ENCODE results near the gene HMOX2.

Gene HMOX2

GRCh38 chr16:4505356-4506147 is 29.4 kb downstream of the HMOX2 start:
- peak; percentile 54 for DNase-seq (ENCODE audit: low read depth, low spot score)

GRCh38 chr16:4506450-4506849 is 30.3 kb downstream of the HMOX2 start:
- DNase-seq (ENCODE audit: low read depth, low spot score), result peak; percentile 23

DNA sequence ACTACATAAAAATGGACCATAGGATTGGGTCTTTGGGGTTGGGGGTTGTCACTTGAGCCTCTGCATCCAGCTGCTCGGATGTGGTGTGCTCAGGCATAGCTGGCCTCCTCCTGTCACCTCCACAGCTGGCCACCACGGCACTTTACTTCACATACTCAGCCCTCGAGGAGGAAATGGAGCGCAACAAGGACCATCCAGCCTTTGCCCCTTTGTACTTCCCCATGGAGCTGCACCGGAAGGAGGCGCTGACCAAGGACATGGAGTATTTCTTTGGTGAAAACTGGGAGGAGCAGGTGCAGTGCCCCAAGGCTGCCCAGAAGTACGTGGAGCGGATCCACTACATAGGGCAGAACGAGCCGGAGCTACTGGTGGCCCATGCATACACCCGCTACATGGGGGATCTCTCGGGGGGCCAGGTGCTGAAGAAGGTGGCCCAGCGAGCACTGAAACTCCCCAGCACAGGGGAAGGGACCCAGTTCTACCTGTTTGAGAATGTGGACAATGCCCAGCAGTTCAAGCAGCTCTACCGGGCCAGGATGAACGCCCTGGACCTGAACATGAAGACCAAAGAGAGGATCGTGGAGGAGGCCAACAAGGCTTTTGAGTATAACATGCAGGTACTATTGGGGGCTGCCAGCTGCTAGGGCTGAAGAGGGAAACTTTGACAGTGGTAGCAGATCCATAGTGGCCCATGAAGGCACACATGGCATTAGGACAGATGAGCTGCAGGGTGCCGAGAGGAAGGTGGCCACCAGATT is 31.6 kb downstream of the HMOX2 start:
- DNase-seq (ENCODE audit: low read depth, low spot score), result no peak

- DNase-seq (ENCODE audit: low read depth, low spot score), result no peak
Measured at GRCh38 chr16:4508806-4509205, 32.6 kb downstream of the HMOX2 start.

GRCh38 chr16:4509420-4509819 is 33.2 kb downstream of the HMOX2 start:
- no peak for DNase-seq (ENCODE audit: low read depth, low spot score)

DNA sequence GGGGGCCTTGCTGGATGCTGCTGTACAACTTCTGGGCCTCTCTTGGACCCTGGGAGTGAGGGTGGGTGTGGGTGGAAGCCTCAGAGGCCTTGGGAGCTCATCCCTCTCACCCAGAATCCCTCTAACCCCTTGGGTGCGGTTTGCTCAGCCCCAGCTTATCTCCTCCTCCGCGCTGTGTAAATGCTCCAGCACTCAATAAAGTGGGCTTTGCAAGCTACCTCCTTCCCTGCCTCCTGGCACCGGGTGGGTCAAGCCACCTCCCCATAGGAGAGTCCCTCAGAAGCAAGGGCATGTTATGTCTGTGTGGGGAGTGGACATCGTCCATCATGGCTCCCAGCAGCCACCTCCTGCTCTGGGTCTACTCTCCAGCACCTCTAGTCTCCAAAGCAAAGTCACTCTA is 33.9 kb downstream of the HMOX2 start:
- DNase-seq (ENCODE audit: low read depth, low spot score), result no peak

- DNase-seq (ENCODE audit: low read depth, low spot score), result no peak
Measured at GRCh38 chr16:4510747-4511426, 34.7 kb downstream of the HMOX2 start.

GRCh38 chr16:4511441-4512082 is 35.4 kb downstream of the HMOX2 start:
- DNase-seq (ENCODE audit: low read depth, low spot score), result no peak

GRCh38 chr16:4512473-4512872 is 36.3 kb downstream of the HMOX2 start:
- no peak for DNase-seq (ENCODE audit: low read depth, low spot score)

GRCh38 chr16:4513086-4513860 is 37.1 kb downstream of the HMOX2 start:
- DNase-seq (ENCODE audit: low read depth, low spot score), result no peak

DNA sequence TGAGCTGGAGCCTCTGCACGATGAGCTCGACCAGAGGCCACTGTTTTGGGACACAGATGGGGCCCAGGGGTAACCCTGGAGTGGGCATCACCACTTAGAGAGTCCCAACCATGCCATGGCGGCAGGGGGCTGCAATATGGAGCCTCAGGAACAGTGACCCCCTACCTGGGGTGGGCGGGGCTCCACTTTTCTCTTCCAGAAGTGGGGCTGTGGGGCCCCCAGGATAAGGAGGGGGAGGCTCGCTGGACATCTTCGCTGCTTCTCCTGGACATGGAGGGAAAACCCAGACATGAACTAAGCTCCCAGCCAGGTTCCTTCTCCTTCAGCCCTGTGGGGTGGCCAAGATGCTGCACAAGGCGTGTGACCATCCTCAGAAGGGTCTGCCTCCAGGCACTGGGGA is 37.7 kb downstream of the HMOX2 start:
- DNase-seq (ENCODE audit: low read depth, low spot score), result no peak

DNA sequence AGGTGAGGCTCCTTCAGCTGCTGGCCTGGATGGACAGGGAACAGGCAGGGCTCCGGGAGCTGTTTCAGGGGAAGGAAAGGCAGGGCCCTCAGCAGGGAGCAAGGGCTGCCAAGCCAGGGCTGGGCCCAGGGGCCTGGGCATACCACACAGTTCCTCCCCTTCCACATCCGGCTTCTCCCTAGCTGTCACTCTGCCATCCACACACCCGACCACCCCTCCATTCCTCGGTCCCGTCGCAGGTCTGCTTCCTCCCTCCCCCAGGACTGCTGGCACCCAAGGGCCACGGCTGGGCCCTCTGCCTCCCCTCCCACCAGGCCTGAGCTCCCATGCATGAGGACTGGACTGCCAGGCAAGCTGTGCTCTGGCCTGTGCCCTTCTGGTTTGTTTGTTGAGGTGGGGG is 38.4 kb downstream of the HMOX2 start:
- DNase-seq (ENCODE audit: low read depth, low spot score), result no peak

DNA sequence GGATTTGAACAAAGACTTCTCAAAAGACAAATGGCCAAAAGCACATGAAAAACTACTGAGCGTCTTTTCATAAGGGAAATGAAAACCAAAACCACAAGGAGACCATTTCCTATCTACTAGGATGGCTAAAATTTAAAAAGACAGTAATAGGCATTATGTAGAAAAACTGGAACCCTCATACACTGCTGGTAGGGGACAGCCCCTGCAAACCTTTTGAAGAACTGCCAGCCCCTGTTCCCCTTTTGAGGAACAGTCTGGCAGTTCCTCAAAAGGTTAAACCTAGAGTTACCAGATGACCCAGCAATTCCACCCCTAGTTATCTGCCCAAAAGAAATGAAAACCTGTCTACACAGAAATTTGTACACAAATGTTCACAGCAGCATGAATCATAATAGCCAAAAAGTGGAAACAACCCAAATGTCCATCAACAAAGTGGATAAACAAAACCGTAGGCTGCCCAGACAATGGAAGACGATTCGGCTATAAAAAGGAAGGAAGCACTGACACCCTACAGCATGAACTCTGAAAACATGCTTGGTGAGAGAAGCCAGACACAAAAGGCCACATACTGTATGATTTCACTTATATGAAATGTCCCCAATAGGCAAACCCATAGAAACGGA is 39.5 kb downstream of the HMOX2 start:
- no peak for DNase-seq (ENCODE audit: low read depth, low spot score)

GRCh38 chr16:4517812-4518680 is 41.8 kb downstream of the HMOX2 start:
- DNase-seq (ENCODE audit: low read depth, low spot score), result no peak

DNA sequence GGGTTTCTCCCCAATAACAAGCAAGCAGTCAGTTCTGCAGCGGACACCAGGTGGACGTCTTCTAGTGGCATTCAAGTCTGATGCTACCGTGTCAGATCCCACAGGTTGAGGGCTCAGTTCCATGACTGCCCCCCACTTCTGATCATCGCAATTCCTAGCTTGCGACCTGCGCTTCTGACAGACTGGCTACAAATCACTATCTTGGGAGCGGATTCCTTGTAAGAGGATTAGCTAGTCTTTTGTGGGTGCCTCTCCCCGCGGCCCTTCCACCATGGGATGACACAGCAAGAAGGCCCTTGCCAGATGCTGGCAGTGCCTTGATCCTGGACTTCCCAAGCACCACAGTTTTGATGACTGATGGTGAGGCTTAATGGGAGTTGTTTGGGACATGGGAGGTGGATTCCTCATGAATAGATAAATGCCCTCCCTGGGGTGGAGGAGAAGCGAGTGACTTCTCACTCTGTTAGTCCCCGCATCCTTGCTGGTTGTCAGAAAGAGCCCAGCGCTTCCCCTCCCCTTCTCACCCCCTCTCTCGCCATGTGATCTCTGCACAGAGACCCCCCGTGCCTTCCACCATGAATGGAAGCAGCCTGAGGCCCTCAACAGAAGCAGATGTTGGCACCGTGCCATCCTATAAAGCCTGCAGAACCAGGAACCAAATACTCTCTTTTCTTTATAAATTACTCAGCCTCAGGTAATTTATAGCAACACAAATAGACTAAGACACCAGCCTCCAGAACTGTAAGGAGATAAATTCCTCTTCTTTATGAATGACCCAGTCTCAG is 43.3 kb downstream of the HMOX2 start:
- no peak for DNase-seq (ENCODE audit: low read depth, low spot score)

- no peak for DNase-seq (ENCODE audit: low read depth, low spot score)
Measured at GRCh38 chr16:4520913-4521312, 44.7 kb downstream of the HMOX2 start.

GRCh38 chr16:4522051-4522581 is 45.9 kb downstream of the HMOX2 start:
- no peak for DNase-seq (ENCODE audit: low read depth, low spot score)

DNA sequence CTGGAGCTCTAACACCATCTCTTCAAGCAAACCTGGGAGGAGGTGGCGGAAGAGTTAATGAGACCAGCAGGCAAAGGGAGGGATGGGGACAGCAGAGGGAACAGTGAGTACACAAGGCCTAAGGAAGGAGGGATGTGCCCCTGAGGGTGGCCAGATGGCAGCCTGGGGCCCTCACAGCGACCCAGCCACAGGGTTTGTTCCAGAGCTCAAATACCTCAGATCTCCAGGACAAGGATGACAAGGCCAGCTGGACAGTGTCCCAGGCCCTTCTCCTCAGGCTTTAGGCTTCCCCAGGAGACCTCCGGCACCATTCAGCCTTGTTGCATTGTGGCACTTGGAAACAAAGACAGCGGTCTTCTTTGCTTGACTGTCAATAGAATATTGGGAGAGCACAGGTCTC is 47.5 kb downstream of the HMOX2 start:
- no peak for DNase-seq (ENCODE audit: low read depth, low spot score)

DNA sequence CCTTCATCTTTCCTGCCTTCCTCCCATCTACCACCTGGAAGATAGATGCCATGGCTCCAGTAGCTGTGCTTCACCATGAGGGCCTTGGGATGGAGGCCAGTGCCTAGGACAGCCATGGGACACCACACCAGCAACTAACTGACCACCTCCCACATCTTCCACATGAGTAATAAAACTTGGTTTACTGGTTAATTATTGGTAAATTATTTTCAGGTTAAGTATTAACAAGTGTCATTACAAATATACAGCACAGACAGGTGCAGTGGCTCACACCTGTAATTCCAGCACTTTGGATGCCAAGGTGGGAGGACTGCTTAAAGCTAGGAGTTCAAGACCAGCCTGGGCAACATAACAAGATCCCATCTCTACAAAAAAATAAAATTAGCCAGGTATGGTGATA is 48.4 kb downstream of the HMOX2 start:
- DNase-seq (ENCODE audit: low read depth, low spot score), result no peak
